Measurements from ENCODE around the gene MED13L. TPM values are rescaled to one million over a fixed set of nuclear protein-coding genes. Genes with fewer than 3 reads are reported as not detected.

Gene MED13L
- total RNA-seq, 1 donor from 2014 or later = 141 TPM

- H3K4me3 Mint-ChIP-seq (ENCODE audit: low read depth) = no peak overlapping the region
Measured at GRCh38 chr12:116045150-116045549, 232.3 kb downstream of the MED13L start.

DNA sequence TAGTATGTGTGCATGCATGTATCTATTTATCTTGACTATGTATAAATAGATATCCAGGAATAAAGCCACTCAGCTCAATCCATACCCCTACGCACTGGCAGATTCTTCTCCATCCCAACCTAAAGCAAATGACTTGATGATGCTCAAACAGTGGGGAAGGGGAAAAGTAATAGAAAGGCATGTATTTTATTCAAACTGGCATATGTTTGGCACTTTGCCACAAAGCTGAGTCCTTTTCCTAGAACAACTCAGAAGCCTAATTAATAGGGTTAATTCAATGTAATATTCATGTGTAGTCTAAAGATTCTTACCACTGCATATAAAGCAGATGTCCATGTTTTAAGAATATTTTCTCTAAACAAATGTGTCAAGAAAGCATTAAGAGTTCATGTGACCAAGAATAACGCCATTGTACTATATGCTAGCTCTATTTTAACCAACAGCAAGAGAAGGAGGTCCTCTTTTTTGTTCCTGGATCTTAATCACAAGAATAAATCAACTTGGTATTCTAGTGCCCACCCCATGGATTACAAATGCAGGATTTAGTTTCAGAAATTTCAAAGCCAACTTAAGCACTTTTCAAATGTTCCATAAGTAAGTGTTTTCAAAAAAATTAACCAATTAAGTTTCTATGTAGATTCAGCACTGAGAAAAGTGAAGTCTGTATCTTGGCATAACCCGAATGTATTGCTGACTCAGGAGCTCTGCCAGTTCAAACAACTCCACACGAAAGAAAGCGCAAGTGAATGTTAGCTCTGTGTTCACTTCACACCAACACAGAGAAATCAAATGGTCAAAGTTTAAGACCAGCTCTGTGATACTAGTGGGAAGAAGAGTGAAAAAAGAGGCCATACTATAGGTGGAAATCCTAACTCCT is 233.6 kb downstream of the MED13L start:
- peaks cover 20% of the 10 kb centered on the region for H3K4me1 Mint-ChIP-seq (ENCODE audit: low read depth)
- no peak for DNase-seq (ENCODE audit: low spot score, unreplicated experiment)
- no peak overlapping the region for H3K4me3 Mint-ChIP-seq (ENCODE audit: low read depth)
- no peaks in the 10 kb centered on the region for H3K9me3 Mint-ChIP-seq (ENCODE audit: low read depth)
- TF ChIP-seq CTCF (IDR thresholded peaks at IDR 0.05; ENCODE audit: unreplicated experiment) = no peak
- H3K27ac Mint-ChIP-seq = peak overlapping the region; percentile 22
- peaks cover 3% of the 10 kb centered on the region for H3K36me3 Mint-ChIP-seq (ENCODE audit: insufficient read depth)
- no peaks in the 10 kb centered on the region for H3K27me3 Mint-ChIP-seq

More at GRCh38 chr12:116045150-116045549, 232.3 kb downstream of the MED13L start:
- H3K9me3 Mint-ChIP-seq (ENCODE audit: low read depth) = no peaks in the 10 kb centered on the region
- no peak for DNase-seq (ENCODE audit: low spot score, unreplicated experiment)
- peak overlapping the region; percentile 71 for H3K27ac Mint-ChIP-seq
- H3K27me3 Mint-ChIP-seq = no peaks in the 10 kb centered on the region
- no peak for TF ChIP-seq CTCF (IDR thresholded peaks at IDR 0.05; ENCODE audit: unreplicated experiment)
- peaks cover 3% of the 10 kb centered on the region for H3K36me3 Mint-ChIP-seq (ENCODE audit: insufficient read depth)
- peaks cover 20% of the 10 kb centered on the region for H3K4me1 Mint-ChIP-seq (ENCODE audit: low read depth)

DNA sequence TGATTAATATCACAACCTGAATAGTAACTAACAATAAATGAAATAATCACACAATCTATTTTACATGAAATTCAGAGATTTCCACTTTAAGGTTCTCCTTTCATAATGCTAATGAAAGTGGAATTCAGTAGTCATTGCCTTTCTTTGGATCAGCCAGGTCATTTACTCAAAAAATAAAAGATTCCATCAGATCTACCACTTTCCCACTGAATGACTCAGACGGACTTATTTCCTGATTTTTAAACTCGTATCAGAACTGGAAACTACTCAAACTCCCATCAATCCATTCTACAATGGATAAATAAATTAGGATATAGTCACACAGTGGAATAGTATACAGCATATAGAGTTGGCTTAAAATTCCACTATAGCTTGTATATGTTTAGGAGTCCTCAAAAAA is 237.1 kb downstream of the MED13L start:
- no peak for TF ChIP-seq CTCF (IDR thresholded peaks at IDR 0.05; ENCODE audit: unreplicated experiment)
- H3K4me1 Mint-ChIP-seq (ENCODE audit: low read depth) = peaks cover 23% of the 10 kb centered on the region
- no peak for DNase-seq (ENCODE audit: low spot score, unreplicated experiment)
- H3K9me3 Mint-ChIP-seq (ENCODE audit: low read depth) = no peaks in the 10 kb centered on the region
- H3K36me3 Mint-ChIP-seq (ENCODE audit: insufficient read depth) = peaks cover 3% of the 10 kb centered on the region
- H3K27ac Mint-ChIP-seq = peak overlapping the region; percentile 42
- no peak overlapping the region for H3K4me3 Mint-ChIP-seq (ENCODE audit: low read depth)
- no peaks in the 10 kb centered on the region for H3K27me3 Mint-ChIP-seq

GRCh38 chr12:116039081-116039480 is 238.4 kb downstream of the MED13L start:
- TF ChIP-seq CTCF (IDR thresholded peaks at IDR 0.05; ENCODE audit: unreplicated experiment) = no peak
- Mint-ChIP-seq H3K27me3 (no peaks in the 10 kb centered on the region), H3K9me3 (ENCODE audit: low read depth) (no peaks in the 10 kb centered on the region), H3K27ac (no peak overlapping the region), H3K36me3 (ENCODE audit: insufficient read depth) (peaks cover 3% of the 10 kb centered on the region), H3K4me3 (ENCODE audit: low read depth) (no peak overlapping the region), H3K4me1 (ENCODE audit: low read depth) (peaks cover 16% of the 10 kb centered on the region)
- DNase-seq (ENCODE audit: low spot score, unreplicated experiment) = no peak

- Mint-ChIP-seq H3K36me3 (ENCODE audit: insufficient read depth) (peaks cover 4% of the 10 kb centered on the region), H3K4me1 (ENCODE audit: low read depth) (peaks cover 11% of the 10 kb centered on the region), H3K27me3 (no peaks in the 10 kb centered on the region), H3K27ac (no peak overlapping the region), H3K9me3 (ENCODE audit: low read depth) (no peaks in the 10 kb centered on the region), H3K4me3 (ENCODE audit: low read depth) (no peak overlapping the region)
- DNase-seq (ENCODE audit: low spot score, unreplicated experiment) = no peak
- no peak for TF ChIP-seq CTCF (IDR thresholded peaks at IDR 0.05; ENCODE audit: unreplicated experiment)
Measured at GRCh38 chr12:116037941-116038837, 239.3 kb downstream of the MED13L start.
